Liver (tissue), 9 donors: ENCODE results near the gene STK32C. TPM values are rescaled to one million over a fixed set of nuclear protein-coding genes. Genes with fewer than 3 reads are reported as not detected.

Experiments used
- DNase-seq: peaks from one replicate; pipeline ENCODE4 v3.0.0-alpha.2; 2017; ENCODE audit warnings: low spot score
- H3K27ac ChIP-seq, 2 donors: one replicate each; pipeline ENCODE4 v1.7.0; 2013; ENCODE audit warnings: inconsistent platforms in 2 of 2, low read length in 2 of 2, control low read depth in 1 of 2, low read depth in 1 of 2, mild to moderate bottlenecking in 1 of 2
- H3K27me3 ChIP-seq, 4 donors: one replicate each; pipeline versions ENCODE4 v1.6.1 to v1.7.0; 2013; ENCODE audit warnings: low read length in 3 of 4, inconsistent platforms in 1 of 4, mild to moderate bottlenecking in 1 of 4, moderate library complexity in 1 of 4; ENCODE audit not compliant: control insufficient read depth in 4 of 4, insufficient read depth in 4 of 4
- H3K36me3 ChIP-seq, 4 donors: one replicate each; pipeline versions ENCODE4 v1.6.1 to v1.7.0; 2013; ENCODE audit warnings: low read length in 3 of 4, mild to moderate bottlenecking in 3 of 4, low read depth in 1 of 4, moderate library complexity in 1 of 4; ENCODE audit not compliant: control insufficient read depth in 4 of 4, insufficient read depth in 3 of 4
- H3K4me1 ChIP-seq, 4 donors: one replicate each; pipeline versions ENCODE4 v1.6.1 to v1.7.0; 2013; ENCODE audit warnings: low read length in 3 of 4, mild to moderate bottlenecking in 3 of 4, moderate library complexity in 1 of 4; ENCODE audit not compliant: control insufficient read depth in 4 of 4, insufficient read depth in 4 of 4
- H3K4me3 ChIP-seq, 3 donors: one replicate each; pipeline versions ENCODE4 v1.6.1 to v1.7.0; 2013; ENCODE audit warnings: low read length in 3 of 3, control low read depth in 1 of 3, low read depth in 1 of 3, mild to moderate bottlenecking in 1 of 3
- H3K9ac ChIP-seq, 2 donors: one replicate each; pipeline ENCODE4 v1.7.0; 2013; ENCODE audit warnings: low read length in 2 of 2, mild to moderate bottlenecking in 2 of 2, moderate library complexity in 2 of 2, control low read depth in 1 of 2, low read depth in 1 of 2
- H3K9me3 ChIP-seq, 4 donors: one replicate each; pipeline versions ENCODE4 v1.6.1 to v1.7.0; 2013; ENCODE audit warnings: low read length in 3 of 4; ENCODE audit not compliant: control insufficient read depth in 4 of 4
- EGR1 ChIP-seq, 2 donors: IDR thresholded peaks; 2 replicates each; pipeline ENCODE4 v1.6.1; 2016 to 2018; ENCODE audit warnings: antibody characterized with exemption in 2 of 2, low read depth in 2 of 2
- HNF4A ChIP-seq, 2 donors: conservative IDR thresholded peaks; 2 replicates each; pipeline ENCODE4 v1.6.1; 2016; ENCODE audit warnings: antibody characterized with exemption in 2 of 2, mild to moderate bottlenecking in 2 of 2
- RAD21 ChIP-seq, 2 donors: IDR thresholded peaks; 2 replicates each; pipeline ENCODE4 v1.6.1; 2016; ENCODE audit warnings: antibody characterized with exemption in 2 of 2, mild to moderate bottlenecking in 2 of 2
- RXRA ChIP-seq, 2 donors: IDR thresholded peaks; 2 replicates each; pipeline ENCODE4 v1.6.1; 2017 to 2018; ENCODE audit warnings: antibody characterized with exemption in 2 of 2, mild to moderate bottlenecking in 1 of 2
- SP1 ChIP-seq: IDR thresholded peaks from 2 replicates; pipeline ENCODE4 v1.6.1; 2018; ENCODE audit warnings: antibody characterized with exemption, mild to moderate bottlenecking
- TAF1 ChIP-seq: conservative IDR thresholded peaks from 2 replicates; pipeline ENCODE4 v1.6.1; 2016; ENCODE audit warnings: antibody characterized with exemption, mild to moderate bottlenecking
- WGBS: extraction: QIAGEN DNeasy Blood & Tissue Kit; methylation state at CpG from one replicate; pipeline ENCODE4 v1.1.7; 2013; 5-methylcytosine and 5-hydroxymethylcytosine counted together
- polyA plus RNA-seq, 2 donors: library from polyadenylated mRNA; stranded (reverse) in 1 of 2; unstranded in 1 of 2; fragments of 200-250 nt in 1 of 2; fragments of >200 nt in 1 of 2; fragmentation: Nextera tagmentation in 1 of 2; extraction: Ambion mirVana in 1 of 2; gene quantifications; one replicate each; pipeline versions ENCODE4 v1.2.1 to v1.2.3, GENCODE V29; 2013 to 2015
- total RNA-seq, 2 donors: library from RNA; depleted of rRNA; stranded (reverse); fragments of >200 nt; gene quantifications; one replicate each; pipeline ENCODE4 v1.2.3, GENCODE V29; 2014
- TF ChIP-seq, protein P1 (sequence below): IDR thresholded peaks from 2 replicates; pipeline ENCODE4 v1.6.1; 2016; ENCODE audit warnings: antibody characterized with exemption
- TF ChIP-seq, protein P2 (sequence below): IDR thresholded peaks from 2 replicates; pipeline ENCODE4 v1.6.1; 2016; ENCODE audit warnings: antibody characterized with exemption
- TF ChIP-seq, protein P3 (sequence below): IDR thresholded peaks from 2 replicates; pipeline ENCODE4 v1.6.1; 2016; ENCODE audit warnings: antibody characterized with exemption, mild to moderate bottlenecking
- TF ChIP-seq, protein P4 (sequence below): IDR thresholded peaks from 2 replicates; pipeline ENCODE4 v1.6.1; 2016; ENCODE audit warnings: antibody characterized with exemption
- TF ChIP-seq, protein P5 (sequence below): fragments of 150-350 bp; IDR thresholded peaks from 2 replicates; pipeline ENCODE4 v1.5.1; 2017; ENCODE audit warnings: improper control_type of control experiment, low read depth, low read length; ENCODE audit not compliant: missing input control
- donor health status: healthy.
- donor health status: healthy.
- donor health status: healthy.
- donor health status: healthy.
- donor health status: healthy.

STK32C gene
- total and polyA plus RNA-seq, 4 donors = 1.8 to 4.6 (median 2.2) TPM

DNA sequence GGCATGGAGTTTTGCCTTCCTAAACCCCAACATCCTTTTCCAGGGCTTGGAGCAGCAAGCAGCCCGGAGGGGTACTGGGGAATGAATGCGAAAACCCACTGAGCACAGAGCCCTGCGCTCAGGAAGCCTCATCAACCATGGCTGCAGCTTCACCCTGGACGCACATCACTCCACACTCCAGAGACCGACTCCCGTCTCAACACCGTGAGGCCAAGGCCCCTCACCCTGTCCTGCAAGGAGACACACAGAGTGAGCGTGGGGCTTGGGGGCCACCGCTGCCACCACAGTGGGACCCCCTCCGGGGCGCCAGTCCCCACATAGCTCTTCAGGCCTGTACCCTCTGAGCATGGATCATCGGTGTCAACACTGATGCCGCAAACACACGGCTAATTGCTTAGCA, 79.1 kb downstream of the STK32C start:
- TF ChIP-seq RXRA (IDR thresholded peaks at IDR 0.05) (no peak), RAD21 (IDR thresholded peaks at IDR 0.05) (no peak), EGR1 (IDR thresholded peaks at IDR 0.05; ENCODE audit: low read depth in 2 of 2) (no peak)
- TF ChIP-seq, protein P1, sequence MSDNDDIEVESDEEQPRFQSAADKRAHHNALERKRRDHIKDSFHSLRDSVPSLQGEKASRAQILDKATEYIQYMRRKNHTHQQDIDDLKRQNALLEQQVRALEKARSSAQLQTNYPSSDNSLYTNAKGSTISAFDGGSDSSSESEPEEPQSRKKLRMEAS = no peak
- Histone ChIP-seq H3K4me1 (peaks cover 0 to 2% (median 0%) of the 10 kb centered on the region in 4 donors), H3K9me3 (no peaks in the 10 kb centered on the region), H3K9ac (no peak overlapping the region), H3K27ac (no peak overlapping the region), H3K4me3 (no peak overlapping the region), H3K27me3 (no peaks in the 10 kb centered on the region), H3K36me3 (no peaks in the 10 kb centered on the region)
- no peak for DNase-seq
- WGBS = 91% methylated on average over 14 of the region's 14 CpGs

DNA sequence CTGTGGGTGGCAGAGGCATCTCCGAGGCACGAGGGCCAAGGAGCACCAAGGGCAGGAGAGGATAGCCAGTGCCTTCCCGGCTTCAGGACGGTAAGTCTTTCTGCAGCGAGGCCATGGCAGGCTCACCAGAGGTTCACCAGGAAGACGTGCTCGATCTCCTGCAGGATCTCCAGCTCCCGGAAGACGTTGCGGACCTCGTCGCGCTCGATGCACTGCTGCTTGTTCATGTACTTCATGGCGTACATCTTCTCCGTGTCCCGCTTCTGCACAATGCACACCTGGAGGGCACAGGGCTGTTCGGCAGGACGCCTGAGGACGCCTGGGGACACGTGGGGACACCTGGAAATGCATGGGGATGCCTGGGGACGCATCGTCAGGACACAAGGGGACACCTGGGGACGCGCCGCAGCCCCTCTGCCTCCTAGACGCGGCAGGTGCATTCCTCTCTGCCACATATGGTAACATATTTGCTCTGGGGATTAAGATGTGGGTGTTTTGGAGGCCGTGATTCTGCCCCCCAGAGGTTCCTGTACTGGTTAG, 79.8 kb downstream of the STK32C start:
- no peak overlapping the region for H3K9ac ChIP-seq
- DNase-seq = no peak
- 86% methylated on average over 29 of the region's 29 CpGs for WGBS

More for the DNA sequence above, 79.8 kb downstream of the STK32C start:
- Histone ChIP-seq H3K36me3 (no peaks in the 10 kb centered on the region), H3K27ac (no peak overlapping the region), H3K4me3 (no peak overlapping the region), H3K27me3 (no peaks in the 10 kb centered on the region), H3K9me3 (no peaks in the 10 kb centered on the region), H3K4me1 (peaks cover 0 to 2% (median 0%) of the 10 kb centered on the region in 4 donors)
- TF ChIP-seq SP1 = no peak
- TF ChIP-seq, protein P1 = no peak
- TF ChIP-seq TAF1 = no peak
- TF ChIP-seq, protein P2, sequence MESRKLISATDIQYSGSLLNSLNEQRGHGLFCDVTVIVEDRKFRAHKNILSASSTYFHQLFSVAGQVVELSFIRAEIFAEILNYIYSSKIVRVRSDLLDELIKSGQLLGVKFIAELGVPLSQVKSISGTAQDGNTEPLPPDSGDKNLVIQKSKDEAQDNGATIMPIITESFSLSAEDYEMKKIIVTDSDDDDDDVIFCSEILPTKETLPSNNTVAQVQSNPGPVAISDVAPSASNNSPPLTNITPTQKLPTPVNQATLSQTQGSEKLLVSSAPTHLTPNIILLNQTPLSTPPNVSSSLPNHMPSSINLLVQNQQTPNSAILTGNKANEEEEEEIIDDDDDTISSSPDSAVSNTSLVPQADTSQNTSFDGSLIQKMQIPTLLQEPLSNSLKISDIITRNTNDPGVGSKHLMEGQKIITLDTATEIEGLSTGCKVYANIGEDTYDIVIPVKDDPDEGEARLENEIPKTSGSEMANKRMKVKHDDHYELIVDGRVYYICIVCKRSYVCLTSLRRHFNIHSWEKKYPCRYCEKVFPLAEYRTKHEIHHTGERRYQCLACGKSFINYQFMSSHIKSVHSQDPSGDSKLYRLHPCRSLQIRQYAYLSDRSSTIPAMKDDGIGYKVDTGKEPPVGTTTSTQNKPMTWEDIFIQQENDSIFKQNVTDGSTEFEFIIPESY = no peak
- TF ChIP-seq, protein P3, sequence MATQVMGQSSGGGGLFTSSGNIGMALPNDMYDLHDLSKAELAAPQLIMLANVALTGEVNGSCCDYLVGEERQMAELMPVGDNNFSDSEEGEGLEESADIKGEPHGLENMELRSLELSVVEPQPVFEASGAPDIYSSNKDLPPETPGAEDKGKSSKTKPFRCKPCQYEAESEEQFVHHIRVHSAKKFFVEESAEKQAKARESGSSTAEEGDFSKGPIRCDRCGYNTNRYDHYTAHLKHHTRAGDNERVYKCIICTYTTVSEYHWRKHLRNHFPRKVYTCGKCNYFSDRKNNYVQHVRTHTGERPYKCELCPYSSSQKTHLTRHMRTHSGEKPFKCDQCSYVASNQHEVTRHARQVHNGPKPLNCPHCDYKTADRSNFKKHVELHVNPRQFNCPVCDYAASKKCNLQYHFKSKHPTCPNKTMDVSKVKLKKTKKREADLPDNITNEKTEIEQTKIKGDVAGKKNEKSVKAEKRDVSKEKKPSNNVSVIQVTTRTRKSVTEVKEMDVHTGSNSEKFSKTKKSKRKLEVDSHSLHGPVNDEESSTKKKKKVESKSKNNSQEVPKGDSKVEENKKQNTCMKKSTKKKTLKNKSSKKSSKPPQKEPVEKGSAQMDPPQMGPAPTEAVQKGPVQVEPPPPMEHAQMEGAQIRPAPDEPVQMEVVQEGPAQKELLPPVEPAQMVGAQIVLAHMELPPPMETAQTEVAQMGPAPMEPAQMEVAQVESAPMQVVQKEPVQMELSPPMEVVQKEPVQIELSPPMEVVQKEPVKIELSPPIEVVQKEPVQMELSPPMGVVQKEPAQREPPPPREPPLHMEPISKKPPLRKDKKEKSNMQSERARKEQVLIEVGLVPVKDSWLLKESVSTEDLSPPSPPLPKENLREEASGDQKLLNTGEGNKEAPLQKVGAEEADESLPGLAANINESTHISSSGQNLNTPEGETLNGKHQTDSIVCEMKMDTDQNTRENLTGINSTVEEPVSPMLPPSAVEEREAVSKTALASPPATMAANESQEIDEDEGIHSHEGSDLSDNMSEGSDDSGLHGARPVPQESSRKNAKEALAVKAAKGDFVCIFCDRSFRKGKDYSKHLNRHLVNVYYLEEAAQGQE = no peak
- TF ChIP-seq HNF4A (conservative IDR thresholded peaks at IDR 0.05) = no peak
- TF ChIP-seq, protein P4, sequence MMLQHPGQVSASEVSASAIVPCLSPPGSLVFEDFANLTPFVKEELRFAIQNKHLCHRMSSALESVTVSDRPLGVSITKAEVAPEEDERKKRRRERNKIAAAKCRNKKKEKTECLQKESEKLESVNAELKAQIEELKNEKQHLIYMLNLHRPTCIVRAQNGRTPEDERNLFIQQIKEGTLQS = no peak
- TF ChIP-seq, protein P5, sequence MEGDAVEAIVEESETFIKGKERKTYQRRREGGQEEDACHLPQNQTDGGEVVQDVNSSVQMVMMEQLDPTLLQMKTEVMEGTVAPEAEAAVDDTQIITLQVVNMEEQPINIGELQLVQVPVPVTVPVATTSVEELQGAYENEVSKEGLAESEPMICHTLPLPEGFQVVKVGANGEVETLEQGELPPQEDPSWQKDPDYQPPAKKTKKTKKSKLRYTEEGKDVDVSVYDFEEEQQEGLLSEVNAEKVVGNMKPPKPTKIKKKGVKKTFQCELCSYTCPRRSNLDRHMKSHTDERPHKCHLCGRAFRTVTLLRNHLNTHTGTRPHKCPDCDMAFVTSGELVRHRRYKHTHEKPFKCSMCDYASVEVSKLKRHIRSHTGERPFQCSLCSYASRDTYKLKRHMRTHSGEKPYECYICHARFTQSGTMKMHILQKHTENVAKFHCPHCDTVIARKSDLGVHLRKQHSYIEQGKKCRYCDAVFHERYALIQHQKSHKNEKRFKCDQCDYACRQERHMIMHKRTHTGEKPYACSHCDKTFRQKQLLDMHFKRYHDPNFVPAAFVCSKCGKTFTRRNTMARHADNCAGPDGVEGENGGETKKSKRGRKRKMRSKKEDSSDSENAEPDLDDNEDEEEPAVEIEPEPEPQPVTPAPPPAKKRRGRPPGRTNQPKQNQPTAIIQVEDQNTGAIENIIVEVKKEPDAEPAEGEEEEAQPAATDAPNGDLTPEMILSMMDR = no peak
